ENCODE data around the gene F10. TPM values are rescaled to one million over a fixed set of nuclear protein-coding genes. Genes with fewer than 3 reads are reported as not detected.

F10 gene
- total and polyA plus RNA-seq, 8 donors = 1.1 to 59.4 (median 3.8) TPM

- Histone ChIP-seq H3K9me3 (no peaks in the 10 kb centered on the region), H3K4me3 (no peak overlapping the region), H3K4me1 (no peaks in the 10 kb centered on the region), H3K36me3 (no peaks in the 10 kb centered on the region), H3K27me3 (no peaks in the 10 kb centered on the region), H3K27ac (no peak overlapping the region)
- 81 to 88% methylated on average over 7 of the region's 7 CpGs for WGBS, 2 donors
- FAIRE-seq (no peak), ATAC-seq (no peak), DNase-seq (no peak)
- intact Hi-C loops (cut with DNase I) = no loop called here
- TF ChIP-seq, protein P1, sequence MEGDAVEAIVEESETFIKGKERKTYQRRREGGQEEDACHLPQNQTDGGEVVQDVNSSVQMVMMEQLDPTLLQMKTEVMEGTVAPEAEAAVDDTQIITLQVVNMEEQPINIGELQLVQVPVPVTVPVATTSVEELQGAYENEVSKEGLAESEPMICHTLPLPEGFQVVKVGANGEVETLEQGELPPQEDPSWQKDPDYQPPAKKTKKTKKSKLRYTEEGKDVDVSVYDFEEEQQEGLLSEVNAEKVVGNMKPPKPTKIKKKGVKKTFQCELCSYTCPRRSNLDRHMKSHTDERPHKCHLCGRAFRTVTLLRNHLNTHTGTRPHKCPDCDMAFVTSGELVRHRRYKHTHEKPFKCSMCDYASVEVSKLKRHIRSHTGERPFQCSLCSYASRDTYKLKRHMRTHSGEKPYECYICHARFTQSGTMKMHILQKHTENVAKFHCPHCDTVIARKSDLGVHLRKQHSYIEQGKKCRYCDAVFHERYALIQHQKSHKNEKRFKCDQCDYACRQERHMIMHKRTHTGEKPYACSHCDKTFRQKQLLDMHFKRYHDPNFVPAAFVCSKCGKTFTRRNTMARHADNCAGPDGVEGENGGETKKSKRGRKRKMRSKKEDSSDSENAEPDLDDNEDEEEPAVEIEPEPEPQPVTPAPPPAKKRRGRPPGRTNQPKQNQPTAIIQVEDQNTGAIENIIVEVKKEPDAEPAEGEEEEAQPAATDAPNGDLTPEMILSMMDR (IDR thresholded peaks at IDR 0.05) = no peak
Observed at GRCh38 chr13:113142876-113143275, 20.3 kb downstream of the F10 start.

DNA sequence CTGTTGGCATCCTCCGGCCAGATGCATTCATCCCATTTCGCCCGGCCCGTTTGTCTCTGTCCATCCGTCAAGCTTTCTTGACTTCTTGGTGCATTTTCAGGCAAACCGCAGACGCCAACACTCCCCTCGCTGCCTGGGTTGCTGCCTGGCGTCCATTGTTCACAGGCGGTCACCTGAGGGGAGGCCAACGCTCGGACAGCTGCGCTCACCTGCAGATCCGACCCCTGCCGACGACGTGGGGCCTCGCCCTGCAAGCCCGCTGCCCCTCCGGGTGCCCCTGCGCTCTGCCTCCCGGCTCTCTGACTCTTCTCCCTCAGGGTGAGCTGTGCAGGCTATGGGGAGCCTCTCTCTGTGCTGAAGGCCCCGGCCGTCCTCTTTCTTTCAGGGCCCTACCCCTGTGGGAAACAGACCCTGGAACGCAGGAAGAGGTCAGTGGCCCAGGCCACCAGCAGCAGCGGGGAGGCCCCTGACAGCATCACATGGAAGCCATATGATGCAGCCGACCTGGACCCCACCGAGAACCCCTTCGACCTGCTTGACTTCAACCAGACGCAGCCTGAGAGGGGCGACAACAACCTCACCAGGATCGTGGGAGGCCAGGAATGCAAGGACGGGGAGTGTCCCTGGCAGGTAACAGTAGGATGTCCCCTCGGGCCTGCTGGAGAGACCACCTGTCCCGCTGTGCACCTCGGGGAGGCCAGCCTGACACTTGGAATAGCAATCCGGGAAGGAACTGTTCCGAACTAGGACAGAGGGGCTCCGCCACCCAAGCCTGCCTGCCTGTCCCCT lies 21.1 kb downstream of the F10 start:
- intact Hi-C loops (cut with DNase I) = no loop called here
- TF ChIP-seq, protein P1 (IDR thresholded peaks at IDR 0.05) = no peak
- no peak for ATAC-seq
- no peak overlapping the region for H3K27ac ChIP-seq
- H3K27me3 ChIP-seq = no peaks in the 10 kb centered on the region
- no peak overlapping the region for H3K4me3 ChIP-seq
- DNase-seq = no peak
- FAIRE-seq = no peak
- H3K9me3 ChIP-seq = no peaks in the 10 kb centered on the region
- H3K36me3 ChIP-seq = no peaks in the 10 kb centered on the region
- H3K4me1 ChIP-seq = no peaks in the 10 kb centered on the region
- 77 to 85% methylated on average over 39 of the region's 39 CpGs for WGBS, 2 donors

- Histone ChIP-seq H3K9me3 (no peaks in the 10 kb centered on the region), H3K36me3 (no peaks in the 10 kb centered on the region), H3K27me3 (no peaks in the 10 kb centered on the region), H3K4me3 (no peak overlapping the region), H3K27ac (no peak overlapping the region), H3K4me1 (no peaks in the 10 kb centered on the region)
- intact Hi-C loops (cut with DNase I) = no loop called here
- FAIRE-seq (no peak), ATAC-seq (no peak), DNase-seq (no peak)
- TF ChIP-seq, protein P1 (IDR thresholded peaks at IDR 0.05) = no peak
- WGBS, 2 donors = 77 to 90% methylated on average over 12 of the region's 12 CpGs
Observed at GRCh38 chr13:113144255-113144629, 21.6 kb downstream of the F10 start.

- FAIRE-seq (no peak), ATAC-seq (no peak), DNase-seq (no peak)
- TF ChIP-seq, protein P1 (IDR thresholded peaks at IDR 0.05) = no peak
- Histone ChIP-seq H3K9me3 (no peaks in the 10 kb centered on the region), H3K27me3 (no peaks in the 10 kb centered on the region), H3K27ac (no peak overlapping the region), H3K4me1 (no peaks in the 10 kb centered on the region), H3K4me3 (no peak overlapping the region), H3K36me3 (no peaks in the 10 kb centered on the region)
- 83 to 92% methylated on average over 12 of the region's 12 CpGs for WGBS, 2 donors
- intact Hi-C loops (cut with DNase I) = no loop called here
Observed at GRCh38 chr13:113145496-113145895, 22.9 kb downstream of the F10 start.

DNA sequence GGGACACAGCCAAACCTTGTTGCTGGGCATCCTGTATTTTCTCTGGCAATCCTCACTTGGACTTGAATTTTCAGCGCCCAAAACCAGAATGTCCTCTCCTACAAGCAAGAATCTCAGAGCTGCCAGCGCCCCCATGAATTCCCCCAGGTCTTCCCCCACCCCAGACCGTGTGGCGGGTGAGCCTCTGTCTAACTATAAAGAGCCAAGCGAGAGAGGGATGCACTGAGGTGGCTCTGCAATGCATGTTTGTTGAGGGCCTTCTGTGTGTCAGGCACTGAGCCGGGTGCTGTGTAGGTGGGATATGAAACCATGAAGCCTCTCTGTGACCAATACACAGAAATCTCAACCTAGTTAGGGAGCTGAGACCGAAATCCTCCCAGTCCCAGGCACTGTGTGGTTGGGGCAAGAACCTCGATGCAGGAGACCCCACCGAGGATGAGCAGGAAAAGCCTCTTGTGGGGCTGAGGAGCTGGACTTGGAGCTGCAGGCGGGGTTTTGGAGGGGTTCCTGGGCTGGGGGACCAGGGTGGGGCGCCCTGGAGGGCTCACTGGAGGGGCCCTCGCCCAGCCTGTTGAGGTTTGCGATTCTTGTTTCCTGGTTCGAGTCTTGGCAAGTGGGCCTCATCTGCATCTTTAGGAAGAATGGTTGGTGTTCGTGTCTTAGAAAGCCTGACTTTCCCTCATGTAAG lies 23.5 kb downstream of the F10 start:
- Histone ChIP-seq H3K4me3 (no peak overlapping the region), H3K27me3 (no peaks in the 10 kb centered on the region)

More for the DNA sequence above, 23.5 kb downstream of the F10 start:
- ATAC-seq = no peak
- no peaks in the 10 kb centered on the region for H3K36me3 ChIP-seq
- intact Hi-C loops (cut with DNase I) = no loop called here
- H3K27ac ChIP-seq = no peak overlapping the region
- no peak for DNase-seq
- TF ChIP-seq, protein P1 (IDR thresholded peaks at IDR 0.05) = no peak
- WGBS, 2 donors = 79 to 90% methylated on average over 15 of the region's 15 CpGs
- H3K9me3 ChIP-seq = no peaks in the 10 kb centered on the region
- no peak for FAIRE-seq
- no peaks in the 10 kb centered on the region for H3K4me1 ChIP-seq
